KOPT-K1 (cell line): Measurements from ENCODE around the gene FBXL17.

Experiments
- H3K27ac ChIP-seq: fragments of 200-600 bp; sonication (generic); 2 replicates; pipeline ENCODE4 v1.5.1; 2016; ENCODE audit warnings: antibody characterized with exemption, mild to moderate bottlenecking, low read depth, low read length; ENCODE audit not compliant: poor library complexity, severe bottlenecking
- H3K36me3 ChIP-seq: fragments of 200-600 bp; sonication (generic); 2 replicates; pipeline ENCODE4 v1.5.1; 2017; ENCODE audit warnings: antibody characterized with exemption, mild to moderate bottlenecking, low read length, moderate library complexity; ENCODE audit not compliant: insufficient read depth
- H3K9me3 ChIP-seq: fragments of 200-600 bp; sonication (generic); 2 replicates; pipeline ENCODE4 v1.5.1; 2017; ENCODE audit warnings: antibody characterized with exemption, low read length, mild to moderate bottlenecking; ENCODE audit not compliant: insufficient read depth, poor library complexity, severe bottlenecking

The FBXL17 gene

GRCh38 chr5:107863125-107863524 is 518.8 kb downstream of the FBXL17 start:
- no peaks in the 10 kb centered on the region for H3K36me3 ChIP-seq
- peaks cover 8% of the 10 kb centered on the region for H3K9me3 ChIP-seq
- H3K27ac ChIP-seq, result no peak overlapping the region

- peaks cover 8% of the 10 kb centered on the region for H3K9me3 ChIP-seq
- H3K36me3 ChIP-seq, result no peaks in the 10 kb centered on the region
- H3K27ac ChIP-seq, result no peak overlapping the region
Observed at GRCh38 chr5:107861565-107861964, 520.3 kb downstream of the FBXL17 start.

GRCh38 chr5:107860044-107860443 is 521.9 kb downstream of the FBXL17 start:
- peaks cover 8% of the 10 kb centered on the region for H3K9me3 ChIP-seq
- H3K27ac ChIP-seq, result peak overlapping the region; percentile 46
- no peaks in the 10 kb centered on the region for H3K36me3 ChIP-seq

GRCh38 chr5:107858788-107859187 is 523.1 kb downstream of the FBXL17 start:
- Histone ChIP-seq H3K36me3 (no peaks in the 10 kb centered on the region), H3K9me3 (no peaks in the 10 kb centered on the region), H3K27ac (no peak overlapping the region)

DNA sequence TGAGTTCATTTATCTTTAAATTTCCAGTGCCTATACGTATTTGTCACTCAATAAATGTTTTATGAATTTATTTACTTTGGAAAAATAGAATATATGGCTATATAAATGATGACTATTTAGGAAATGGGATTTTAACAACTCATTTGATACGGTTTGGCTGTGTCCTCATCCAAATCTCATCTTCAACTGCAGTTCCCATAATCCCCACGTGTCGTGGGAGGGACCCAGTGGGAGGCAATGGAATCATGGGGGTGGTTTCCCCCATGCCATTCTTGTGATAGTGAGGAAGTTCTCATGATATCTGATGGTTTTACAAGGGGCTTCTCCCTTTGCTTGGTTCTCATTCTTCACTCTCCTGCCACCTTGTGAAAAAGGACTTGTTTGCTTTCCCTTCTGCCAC is 523.6 kb downstream of the FBXL17 start:
- no peaks in the 10 kb centered on the region for H3K9me3 ChIP-seq
- no peak overlapping the region for H3K27ac ChIP-seq
- no peaks in the 10 kb centered on the region for H3K36me3 ChIP-seq

GRCh38 chr5:107857785-107858184 is 524.1 kb downstream of the FBXL17 start:
- H3K9me3 ChIP-seq, result no peaks in the 10 kb centered on the region
- H3K36me3 ChIP-seq, result no peaks in the 10 kb centered on the region
- no peak overlapping the region for H3K27ac ChIP-seq

DNA sequence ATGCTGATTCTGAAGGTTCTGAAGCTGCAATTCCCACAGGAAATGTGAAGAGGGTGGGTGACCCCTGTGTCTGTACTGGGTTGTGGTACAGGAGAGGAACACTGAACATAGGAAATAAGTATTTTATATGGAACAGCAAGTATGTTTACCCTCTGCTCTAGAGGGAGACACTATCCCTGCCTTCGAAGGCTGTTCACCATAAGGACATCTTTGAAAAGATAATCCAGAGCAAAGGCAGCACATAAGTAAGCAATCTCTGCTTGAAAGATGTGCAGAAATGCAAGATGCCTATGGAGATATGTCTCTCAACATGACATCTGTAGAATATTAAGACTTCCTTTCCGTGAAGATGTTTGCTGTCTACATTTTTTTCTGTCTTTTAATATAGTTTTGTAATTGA is 526.7 kb downstream of the FBXL17 start:
- no peak overlapping the region for H3K27ac ChIP-seq
- H3K36me3 ChIP-seq, result no peaks in the 10 kb centered on the region

DNA sequence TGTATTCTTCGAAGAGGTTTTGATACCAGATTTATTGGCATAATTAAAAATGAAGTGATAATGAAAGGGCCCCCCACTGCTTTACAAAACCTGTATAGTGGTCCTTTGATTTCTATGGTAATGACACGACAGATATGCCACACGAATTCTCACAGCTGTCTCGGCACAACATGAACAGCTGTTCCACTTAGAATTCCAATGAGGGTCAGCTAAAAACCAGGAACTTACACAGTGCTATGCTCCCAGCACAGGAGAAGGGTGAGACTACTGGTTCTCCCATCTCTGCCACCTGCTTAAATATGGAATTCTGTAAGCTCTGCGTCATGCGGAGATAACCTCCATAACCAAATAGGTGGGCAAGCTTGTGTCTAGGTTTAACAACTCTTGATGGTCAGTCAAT is 528.2 kb downstream of the FBXL17 start:
- Histone ChIP-seq H3K9me3 (no peaks in the 10 kb centered on the region), H3K36me3 (no peaks in the 10 kb centered on the region)

More for the DNA sequence above, 526.7 kb downstream of the FBXL17 start:
- no peaks in the 10 kb centered on the region for H3K9me3 ChIP-seq

DNA sequence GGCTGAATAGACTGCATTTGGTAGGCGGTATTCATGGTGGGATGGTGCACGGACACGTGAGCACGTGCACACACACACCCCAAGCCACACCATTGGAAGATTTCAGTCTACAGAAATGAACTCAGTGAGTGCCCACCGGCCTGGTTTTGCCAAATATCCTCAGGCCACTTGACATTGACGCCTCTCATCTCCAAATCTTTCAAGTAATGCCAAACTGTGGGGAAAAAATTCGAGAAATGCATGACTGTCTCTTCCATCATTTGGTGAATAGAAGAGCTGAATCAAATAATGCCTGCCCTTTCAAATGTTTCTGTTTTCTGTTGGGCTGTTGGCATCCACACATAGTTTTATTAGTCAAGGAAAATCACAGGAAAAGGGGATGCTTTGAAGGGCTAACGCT is 528.9 kb downstream of the FBXL17 start:
- no peaks in the 10 kb centered on the region for H3K36me3 ChIP-seq
- H3K27ac ChIP-seq, result no peak overlapping the region
- H3K9me3 ChIP-seq, result no peaks in the 10 kb centered on the region

More for the DNA sequence above, 528.2 kb downstream of the FBXL17 start:
- no peak overlapping the region for H3K27ac ChIP-seq

- Histone ChIP-seq H3K27ac (no peak overlapping the region), H3K9me3 (no peaks in the 10 kb centered on the region), H3K36me3 (no peaks in the 10 kb centered on the region)
Observed at GRCh38 chr5:107849118-107849517, 532.8 kb downstream of the FBXL17 start.

DNA sequence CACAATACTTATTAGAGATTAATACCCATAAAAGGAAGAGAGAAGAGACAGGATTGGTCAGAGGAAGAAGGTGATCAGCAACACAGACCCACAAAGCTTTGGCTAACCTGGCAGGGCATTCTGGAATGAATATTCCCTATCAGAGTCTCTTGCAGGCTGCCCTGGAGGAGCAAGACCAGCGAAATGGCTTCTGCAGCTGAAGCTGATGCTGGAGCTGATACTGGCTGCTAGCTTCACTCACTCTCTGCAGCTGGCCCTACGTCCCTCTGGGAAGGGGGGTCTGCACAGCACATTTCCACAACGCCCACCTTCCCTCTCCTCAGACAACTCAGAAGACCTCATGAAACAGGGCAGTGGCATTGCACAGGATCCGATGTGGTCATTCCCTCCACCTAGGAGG is 541.3 kb downstream of the FBXL17 start:
- no peak overlapping the region for H3K27ac ChIP-seq
- H3K9me3 ChIP-seq, result no peaks in the 10 kb centered on the region
- H3K36me3 ChIP-seq, result no peaks in the 10 kb centered on the region

DNA sequence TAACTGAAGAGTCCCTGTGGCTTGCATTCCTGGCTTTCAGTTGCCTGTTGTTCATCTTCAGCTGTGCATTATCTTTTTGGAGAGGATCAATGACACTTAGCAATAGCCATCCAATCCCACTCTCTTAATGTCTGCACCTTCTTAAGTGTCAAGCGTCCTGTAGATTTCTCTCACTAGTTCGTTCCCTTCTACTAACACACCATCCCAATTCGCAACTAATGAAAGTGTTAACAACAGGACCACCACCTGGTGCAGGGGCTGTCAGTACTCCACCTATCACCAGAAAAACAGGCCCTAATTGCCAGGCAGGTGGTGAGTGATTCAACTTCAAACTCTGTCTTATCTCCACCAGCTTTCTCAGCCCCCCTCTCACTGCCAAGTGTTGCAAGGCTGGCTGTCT is 541.7 kb downstream of the FBXL17 start:
- no peaks in the 10 kb centered on the region for H3K9me3 ChIP-seq
- no peaks in the 10 kb centered on the region for H3K36me3 ChIP-seq
- no peak overlapping the region for H3K27ac ChIP-seq

- no peaks in the 10 kb centered on the region for H3K9me3 ChIP-seq
Observed at GRCh38 chr5:107835096-107835495, 546.8 kb downstream of the FBXL17 start.

GRCh38 chr5:107832746-107833145 is 549.2 kb downstream of the FBXL17 start:
- no peaks in the 10 kb centered on the region for H3K9me3 ChIP-seq
- H3K36me3 ChIP-seq, result no peaks in the 10 kb centered on the region
- H3K27ac ChIP-seq, result no peak overlapping the region

More at GRCh38 chr5:107835096-107835495, 546.8 kb downstream of the FBXL17 start:
- H3K36me3 ChIP-seq, result no peaks in the 10 kb centered on the region
- no peak overlapping the region for H3K27ac ChIP-seq

DNA sequence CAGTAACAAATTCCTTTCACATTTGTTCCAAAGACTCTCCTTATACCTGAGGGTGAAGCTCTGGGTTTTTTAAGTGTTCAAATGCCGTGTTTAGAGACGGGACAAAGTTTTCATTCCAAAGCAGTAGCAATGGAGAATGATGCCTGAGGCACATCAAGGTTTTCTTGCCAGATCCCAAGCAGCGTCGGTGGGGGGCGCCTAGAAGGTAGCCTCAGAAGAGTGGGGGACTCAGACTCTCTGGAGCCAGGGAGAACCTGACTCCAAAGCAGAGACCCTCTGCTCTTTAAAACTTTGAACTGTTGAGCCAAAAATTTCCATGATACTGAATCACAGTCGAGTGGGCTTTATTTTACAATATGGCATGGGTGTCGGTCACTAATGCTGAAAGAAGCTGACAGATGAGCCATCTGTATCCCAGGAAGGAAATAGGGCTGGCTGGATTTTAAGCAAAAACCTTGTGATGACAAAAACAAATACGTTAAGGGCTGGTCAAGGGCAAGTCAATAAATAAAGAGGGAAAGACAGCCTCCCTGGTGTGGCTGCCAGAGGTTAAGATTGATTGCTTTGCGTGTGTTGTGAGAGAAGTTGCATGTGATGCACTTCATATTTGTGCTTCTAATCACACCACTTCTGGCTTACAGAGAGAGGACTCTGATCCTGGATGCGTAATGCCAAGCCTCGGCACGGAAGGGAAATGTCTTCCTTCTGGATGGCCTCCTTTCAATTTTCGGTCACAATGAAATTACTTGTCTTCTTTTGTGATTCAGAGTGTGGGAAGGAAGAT is 550.1 kb downstream of the FBXL17 start:
- no peaks in the 10 kb centered on the region for H3K9me3 ChIP-seq
- no peak overlapping the region for H3K27ac ChIP-seq
- no peaks in the 10 kb centered on the region for H3K36me3 ChIP-seq

DNA sequence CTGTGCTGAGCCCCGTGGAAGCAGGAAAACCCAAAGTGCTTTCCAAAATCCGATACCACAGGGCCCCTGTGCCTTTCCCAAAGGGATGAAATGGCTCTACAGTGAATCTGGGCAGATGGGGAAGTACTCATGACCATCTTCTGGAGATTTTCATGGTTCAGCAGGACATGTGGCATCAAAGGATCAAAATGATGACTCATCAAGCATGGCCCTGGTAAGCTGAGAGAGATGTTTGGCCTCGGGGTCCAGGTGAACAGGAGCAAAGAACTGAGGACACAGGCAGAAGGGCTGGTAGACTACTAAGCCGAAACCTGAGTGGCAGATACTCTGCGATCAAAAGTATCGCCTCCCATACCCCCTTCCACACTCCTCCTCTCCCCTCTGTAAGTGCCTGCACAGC is 551.1 kb downstream of the FBXL17 start:
- Histone ChIP-seq H3K36me3 (no peaks in the 10 kb centered on the region), H3K9me3 (no peaks in the 10 kb centered on the region), H3K27ac (no peak overlapping the region)
